ENCODE measurements around the gene KDM8.

KDM8 gene

GRCh38 chr16:27219161-27219560 is 15.8 kb downstream of the KDM8 start:
- no peak for TF ChIP-seq GATA2 (IDR thresholded peaks at IDR 0.05; ENCODE audit: low read depth, low read length)
- no peak for TF ChIP-seq GATA3 (IDR thresholded peaks at IDR 0.05; ENCODE audit: low read depth, low read length)

- TF ChIP-seq GATA3 (IDR thresholded peaks at IDR 0.05; ENCODE audit: low read depth, low read length), result no peak
- TF ChIP-seq GATA2 (IDR thresholded peaks at IDR 0.05; ENCODE audit: low read depth, low read length), result no peak
These were observed 16.8 kb downstream of the KDM8 start for GRCh38 chr16:27220120-27220519.

DNA sequence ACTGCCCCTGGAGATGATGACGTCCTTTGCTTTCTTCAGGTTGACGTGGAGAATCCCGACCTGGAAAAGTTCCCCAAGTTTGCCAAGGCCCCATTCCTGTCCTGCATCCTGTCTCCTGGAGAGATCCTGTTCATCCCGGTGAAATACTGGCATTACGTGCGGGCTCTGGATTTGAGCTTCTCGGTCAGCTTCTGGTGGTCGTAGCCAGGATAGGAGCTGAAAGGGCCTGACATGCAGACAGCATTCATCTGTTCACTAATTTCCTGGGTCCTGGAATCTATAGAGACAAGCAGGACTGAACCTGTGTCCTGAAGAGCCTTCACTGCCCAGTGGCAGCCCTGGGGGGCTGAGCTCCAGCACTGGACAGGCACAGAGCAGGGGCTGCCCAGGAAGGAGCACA is 17.2 kb downstream of the KDM8 start:
- TF ChIP-seq GATA2 (IDR thresholded peaks at IDR 0.05; ENCODE audit: low read depth, low read length) (no peak), GATA3 (IDR thresholded peaks at IDR 0.05; ENCODE audit: low read depth, low read length) (no peak)

- TF ChIP-seq GATA3 (IDR thresholded peaks at IDR 0.05; ENCODE audit: low read depth, low read length) (no peak), GATA2 (IDR thresholded peaks at IDR 0.05; ENCODE audit: low read depth, low read length) (no peak)
These were observed 17.7 kb downstream of the KDM8 start for GRCh38 chr16:27220991-27221390.

- TF ChIP-seq GATA2 (IDR thresholded peaks at IDR 0.05; ENCODE audit: low read depth, low read length) (no peak), GATA3 (IDR thresholded peaks at IDR 0.05; ENCODE audit: low read depth, low read length) (no peak)
These were observed 18.4 kb downstream of the KDM8 start for GRCh38 chr16:27221576-27222248.

DNA sequence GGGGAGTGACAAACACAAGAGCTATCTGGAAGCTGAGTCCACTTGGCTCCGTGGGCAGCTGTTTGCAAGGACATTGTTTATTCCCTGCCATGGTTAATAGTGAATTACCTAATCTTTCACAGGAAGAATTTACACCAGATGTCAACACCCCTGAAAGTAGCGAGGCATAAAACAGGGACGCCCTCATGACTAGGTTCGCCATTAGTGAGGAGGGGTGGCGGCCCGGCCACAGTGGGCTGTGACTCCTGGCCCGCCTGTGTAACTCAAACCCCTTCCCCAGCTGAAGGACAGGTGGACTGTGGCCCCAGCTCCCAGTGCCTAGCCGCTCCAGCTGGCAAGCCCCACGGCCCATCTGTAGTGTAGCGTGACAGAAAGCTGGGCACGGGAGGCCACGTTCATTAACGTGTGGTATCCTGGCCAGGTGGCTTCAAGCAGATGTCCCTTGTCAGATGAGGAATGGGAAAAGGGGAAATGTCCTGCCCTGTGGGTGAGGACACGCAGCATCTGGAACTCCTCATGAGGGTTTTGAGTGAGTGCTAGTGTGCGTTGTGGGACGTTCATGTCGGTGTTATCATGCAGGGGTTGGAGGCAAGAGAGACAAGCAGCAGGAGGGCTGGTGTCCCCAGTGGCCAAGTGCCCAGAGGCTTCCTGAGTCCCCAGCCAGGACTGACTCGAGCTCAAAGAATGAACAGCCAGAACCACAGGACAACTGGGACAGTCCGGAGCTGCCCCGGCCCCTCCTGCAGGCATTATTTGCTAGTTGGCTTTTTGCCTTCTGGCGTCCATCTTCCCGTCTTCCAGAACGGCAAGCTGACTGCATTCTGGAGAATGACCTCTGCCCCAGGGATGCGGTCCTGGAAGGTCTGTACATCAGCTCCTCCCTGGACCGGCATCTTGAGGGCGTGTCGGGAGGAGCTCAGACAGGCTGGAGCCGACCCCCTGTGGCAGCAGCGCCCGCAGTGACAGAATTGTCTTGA is 19.2 kb downstream of the KDM8 start:
- no peak for TF ChIP-seq GATA3 (IDR thresholded peaks at IDR 0.05; ENCODE audit: low read depth, low read length)
- no peak for TF ChIP-seq GATA2 (IDR thresholded peaks at IDR 0.05; ENCODE audit: low read depth, low read length)

DNA sequence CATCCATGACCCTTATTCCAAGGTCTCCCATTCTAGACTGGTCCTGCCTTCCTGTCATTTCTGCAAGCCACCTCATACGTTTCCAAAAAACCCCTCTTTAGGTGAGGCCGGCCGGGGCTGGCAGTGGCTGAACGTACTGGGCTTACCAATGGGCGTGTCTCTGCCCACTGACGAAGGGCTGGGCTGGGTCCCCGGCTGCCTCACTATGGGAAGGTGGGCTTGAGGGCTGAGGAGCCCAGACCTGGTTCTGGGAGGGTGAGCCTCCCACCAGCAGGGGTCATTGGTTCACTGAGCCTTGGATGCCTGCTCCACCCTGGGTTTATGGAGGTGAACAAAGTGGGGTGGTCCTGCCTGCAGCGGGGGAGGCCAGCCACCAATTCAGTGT is 19.9 kb downstream of the KDM8 start:
- no peak for TF ChIP-seq GATA2 (IDR thresholded peaks at IDR 0.05; ENCODE audit: low read depth, low read length)
- no peak for TF ChIP-seq GATA3 (IDR thresholded peaks at IDR 0.05; ENCODE audit: low read depth, low read length)

DNA sequence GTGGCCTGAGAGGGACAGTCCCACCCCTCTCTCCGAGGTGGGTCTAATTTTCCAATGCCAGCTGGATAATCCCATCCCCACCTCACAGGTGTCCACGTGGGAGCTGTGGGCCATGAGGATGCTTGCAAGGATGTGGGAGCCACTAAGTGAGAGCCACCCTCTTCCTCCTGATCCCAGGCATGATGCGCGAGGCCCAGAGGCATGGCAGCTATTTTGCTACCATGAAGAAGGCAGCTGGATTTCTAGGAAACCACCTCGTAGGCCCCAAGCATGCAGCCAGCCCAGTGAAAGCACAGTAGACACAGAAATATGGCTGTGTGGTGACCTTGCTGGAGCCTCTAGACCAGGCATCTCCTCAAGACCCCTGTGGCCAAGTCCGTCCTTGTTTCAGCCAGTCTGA is 20.4 kb downstream of the KDM8 start:
- no peak for TF ChIP-seq GATA3 (IDR thresholded peaks at IDR 0.05; ENCODE audit: low read depth, low read length)
- no peak for TF ChIP-seq GATA2 (IDR thresholded peaks at IDR 0.05; ENCODE audit: low read depth, low read length)

GRCh38 chr16:27224271-27224737 is 21.0 kb downstream of the KDM8 start:
- TF ChIP-seq GATA2 (IDR thresholded peaks at IDR 0.05; ENCODE audit: low read depth, low read length) (no peak), GATA3 (IDR thresholded peaks at IDR 0.05; ENCODE audit: low read depth, low read length) (no peak)

DNA sequence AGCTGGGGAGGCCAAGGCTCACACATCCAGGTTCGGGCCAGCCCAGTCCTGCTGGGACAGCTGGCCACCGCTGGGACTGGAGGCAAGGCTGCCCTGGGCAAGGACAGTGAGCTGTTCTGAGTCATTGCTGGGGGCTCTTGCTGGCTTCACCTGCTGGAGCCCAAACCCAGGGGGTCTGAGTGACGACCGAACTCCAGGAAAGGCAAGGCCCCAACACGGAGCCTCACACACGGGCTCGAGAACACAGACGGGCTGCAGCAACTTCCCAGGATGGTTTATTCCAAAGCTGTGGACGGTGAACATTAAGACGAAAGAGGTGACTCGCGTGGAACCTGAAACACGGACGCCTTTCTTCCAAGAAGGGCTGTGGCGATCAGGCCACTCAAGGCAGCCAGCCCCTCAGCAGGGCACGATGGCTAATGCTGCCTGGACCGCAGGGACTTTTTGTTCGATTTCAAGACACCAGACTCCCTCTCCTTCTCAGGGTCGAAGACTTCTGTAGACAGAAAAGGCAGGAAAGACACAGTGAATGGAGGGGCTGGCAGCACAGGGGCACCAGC is 21.5 kb downstream of the KDM8 start:
- TF ChIP-seq GATA3 (IDR thresholded peaks at IDR 0.05; ENCODE audit: low read depth, low read length) (no peak), GATA2 (IDR thresholded peaks at IDR 0.05; ENCODE audit: low read depth, low read length) (no peak)

DNA sequence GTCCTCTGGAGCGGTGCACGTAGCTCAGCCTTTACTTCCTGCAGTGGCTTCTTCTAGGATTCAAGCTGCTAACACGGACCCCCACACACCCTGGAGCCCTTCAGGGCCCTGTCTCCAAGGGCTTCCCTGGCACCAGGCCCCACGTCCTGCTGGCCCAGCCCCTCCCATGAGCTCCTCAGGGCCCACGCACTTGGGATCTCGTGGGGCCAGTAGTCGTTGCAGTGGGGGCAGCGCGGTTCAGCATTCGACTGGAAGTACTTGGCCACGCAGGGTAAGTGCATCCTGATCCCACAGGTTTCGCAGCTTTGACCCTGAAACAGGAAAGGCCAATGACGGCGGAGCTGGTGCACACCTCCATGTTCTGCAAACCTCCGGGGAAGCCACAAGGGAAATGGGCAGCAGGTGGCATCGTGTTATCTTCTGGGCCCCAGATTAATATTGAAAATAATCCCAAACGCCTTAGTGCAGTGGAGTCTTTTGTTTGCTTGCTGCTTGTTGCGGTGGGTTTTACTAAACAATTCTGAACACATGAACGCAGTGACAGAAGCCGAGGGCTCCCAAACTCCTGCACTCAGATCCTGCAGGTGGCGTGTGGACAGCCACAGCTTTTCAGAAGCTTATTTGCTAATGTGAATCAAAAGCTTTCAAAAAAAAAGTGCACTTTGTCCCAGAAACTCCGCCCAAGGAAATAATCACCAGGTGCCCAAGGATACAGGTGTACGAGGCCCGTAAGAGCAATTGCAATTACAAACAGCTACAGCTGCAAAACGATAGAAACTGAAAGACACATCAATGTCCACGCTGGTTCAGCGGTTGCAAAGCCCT is 22.4 kb downstream of the KDM8 start:
- TF ChIP-seq GATA3 (IDR thresholded peaks at IDR 0.05; ENCODE audit: low read depth, low read length), result no peak
- TF ChIP-seq GATA2 (IDR thresholded peaks at IDR 0.05; ENCODE audit: low read depth, low read length), result no peak

- TF ChIP-seq GATA2 (IDR thresholded peaks at IDR 0.05; ENCODE audit: low read depth, low read length), result no peak
- no peak for TF ChIP-seq GATA3 (IDR thresholded peaks at IDR 0.05; ENCODE audit: low read depth, low read length)
These were observed 23.1 kb downstream of the KDM8 start for GRCh38 chr16:27226476-27226875.

- TF ChIP-seq GATA3 (IDR thresholded peaks at IDR 0.05; ENCODE audit: low read depth, low read length) (no peak), GATA2 (IDR thresholded peaks at IDR 0.05; ENCODE audit: low read depth, low read length) (no peak)
These were observed 23.8 kb downstream of the KDM8 start for GRCh38 chr16:27226976-27227705.

Measured in SH-SY5Y (cell line).